ENCODE measurements around the gene POLD4. TPM values are rescaled to one million over a fixed set of nuclear protein-coding genes. Genes with fewer than 3 reads are reported as not detected.

Gene POLD4
- total and polyA plus RNA-seq, 2 of the 13 experiments (the other 11 are each of a cell fraction or from before 2014, with no cell fraction given), result 10.5 to 27.4 TPM

- TF ChIP-seq, protein P1, sequence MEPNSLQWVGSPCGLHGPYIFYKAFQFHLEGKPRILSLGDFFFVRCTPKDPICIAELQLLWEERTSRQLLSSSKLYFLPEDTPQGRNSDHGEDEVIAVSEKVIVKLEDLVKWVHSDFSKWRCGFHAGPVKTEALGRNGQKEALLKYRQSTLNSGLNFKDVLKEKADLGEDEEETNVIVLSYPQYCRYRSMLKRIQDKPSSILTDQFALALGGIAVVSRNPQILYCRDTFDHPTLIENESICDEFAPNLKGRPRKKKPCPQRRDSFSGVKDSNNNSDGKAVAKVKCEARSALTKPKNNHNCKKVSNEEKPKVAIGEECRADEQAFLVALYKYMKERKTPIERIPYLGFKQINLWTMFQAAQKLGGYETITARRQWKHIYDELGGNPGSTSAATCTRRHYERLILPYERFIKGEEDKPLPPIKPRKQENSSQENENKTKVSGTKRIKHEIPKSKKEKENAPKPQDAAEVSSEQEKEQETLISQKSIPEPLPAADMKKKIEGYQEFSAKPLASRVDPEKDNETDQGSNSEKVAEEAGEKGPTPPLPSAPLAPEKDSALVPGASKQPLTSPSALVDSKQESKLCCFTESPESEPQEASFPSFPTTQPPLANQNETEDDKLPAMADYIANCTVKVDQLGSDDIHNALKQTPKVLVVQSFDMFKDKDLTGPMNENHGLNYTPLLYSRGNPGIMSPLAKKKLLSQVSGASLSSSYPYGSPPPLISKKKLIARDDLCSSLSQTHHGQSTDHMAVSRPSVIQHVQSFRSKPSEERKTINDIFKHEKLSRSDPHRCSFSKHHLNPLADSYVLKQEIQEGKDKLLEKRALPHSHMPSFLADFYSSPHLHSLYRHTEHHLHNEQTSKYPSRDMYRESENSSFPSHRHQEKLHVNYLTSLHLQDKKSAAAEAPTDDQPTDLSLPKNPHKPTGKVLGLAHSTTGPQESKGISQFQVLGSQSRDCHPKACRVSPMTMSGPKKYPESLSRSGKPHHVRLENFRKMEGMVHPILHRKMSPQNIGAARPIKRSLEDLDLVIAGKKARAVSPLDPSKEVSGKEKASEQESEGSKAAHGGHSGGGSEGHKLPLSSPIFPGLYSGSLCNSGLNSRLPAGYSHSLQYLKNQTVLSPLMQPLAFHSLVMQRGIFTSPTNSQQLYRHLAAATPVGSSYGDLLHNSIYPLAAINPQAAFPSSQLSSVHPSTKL (CRISPR knock-in tag; IDR thresholded peaks at IDR 0.05), result 0 out of 2 replicates have a peak, but pooled peaks have one; percentile 1
- TF ChIP-seq ZNF138 (CRISPR knock-in tag; IDR thresholded peaks at IDR 0.05; ENCODE audit: low read depth) (no peak), MAX (IDR thresholded peaks at IDR 0.05) (peak; percentile 74), AGO2 (optimal IDR thresholded peaks at IDR 0.05; ENCODE audit: low read depth, low read length) (peak; percentile 11), SALL1 (CRISPR knock-in tag; IDR thresholded peaks at IDR 0.05) (peak; percentile 12; the same call in 1 of the 2 replicates), POLR2AphosphoS5 (IDR thresholded peaks at IDR 0.05; ENCODE audit: low read depth, low read length) (peak; percentile 84), TIGD3 (CRISPR knock-in tag; IDR thresholded peaks at IDR 0.05; ENCODE audit: borderline replicate concordance) (no peak), ZFY (CRISPR knock-in tag; IDR thresholded peaks at IDR 0.05) (peak; percentile 81), MIXL1 (CRISPR knock-in tag; IDR thresholded peaks at IDR 0.05) (peak; percentile 10; the same call in 1 of the 2 replicates), ZBTB20 (CRISPR knock-in tag; IDR thresholded peaks at IDR 0.05; ENCODE audit: borderline replicate concordance, low read depth) (no peak), PATZ1 (CRISPR knock-in tag; IDR thresholded peaks at IDR 0.05) (peak; percentile 88), FOXC1 (CRISPR knock-in tag; IDR thresholded peaks at IDR 0.05; ENCODE audit: borderline replicate concordance) (peak; percentile 15; the same call in 1 of the 2 replicates), GABPB1 (CRISPR knock-in tag; IDR thresholded peaks at IDR 0.05) (peak; percentile 85), FOXK1 (CRISPR knock-in tag; IDR thresholded peaks at IDR 0.05; ENCODE audit: borderline replicate concordance, low read depth) (0 out of 2 replicates have a peak, but pooled peaks have one; percentile 16), ZNF441 (CRISPR knock-in tag; IDR thresholded peaks at IDR 0.05; ENCODE audit: borderline replicate concordance) (peak; percentile 66; the same call in 1 of the 2 replicates), STAG1 (CRISPR knock-in tag; IDR thresholded peaks at IDR 0.05) (peak; percentile 46; the same call in 1 of the 2 replicates), SRSF1 (optimal IDR thresholded peaks at IDR 0.05; ENCODE audit: low read depth, low read length) (peak; percentile 70), TAF1 (CRISPR knock-in tag; IDR thresholded peaks at IDR 0.05) (peak; percentile 13; the same call in 1 of the 2 replicates), ZUFSP (CRISPR knock-in tag; IDR thresholded peaks at IDR 0.05; ENCODE audit: borderline replicate concordance) (no peak), SKI (IDR thresholded peaks at IDR 0.05; ENCODE audit: partially characterized antibody) (peak; percentile 9), SPEN (CRISPR knock-in tag; IDR thresholded peaks at IDR 0.05; ENCODE audit: low read depth) (peak; percentile 70)
These were observed 48.3 kb upstream of the POLD4 start, which contains the start of gene PPP1CA (continued) for GRCh38 chr11:67401495-67402191.
